Measurements from ENCODE around the gene LHX5. TPM values are rescaled to one million over a fixed set of nuclear protein-coding genes. Genes with fewer than 3 reads are reported as not detected.

The LHX5 gene
- total RNA-seq, 1 experiment from 2014 or later, result 0.07 TPM

DNA sequence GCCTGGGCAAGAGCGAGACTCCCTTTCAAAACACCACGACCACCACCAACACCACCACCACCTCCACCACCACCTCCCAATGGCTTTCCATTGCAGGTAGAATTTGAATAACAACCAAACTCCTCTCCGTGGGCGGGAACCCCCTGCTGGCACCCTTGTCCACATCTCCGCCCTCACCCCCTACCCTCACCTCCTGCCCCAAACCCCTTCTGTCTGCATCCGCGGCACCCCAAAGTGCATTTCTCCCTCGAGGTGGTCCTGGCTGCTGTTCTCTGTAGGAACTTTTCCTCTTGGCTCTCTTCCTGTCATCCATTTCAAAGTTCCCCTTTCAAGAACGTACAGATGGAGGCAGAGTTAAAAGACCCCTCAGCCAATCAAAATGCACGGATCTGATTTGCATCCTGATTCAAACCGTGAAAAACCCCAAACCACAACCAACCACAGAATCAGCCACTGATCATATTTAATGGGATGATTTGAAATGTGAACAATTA, 45.7 kb downstream of the LHX5 start:
- Histone ChIP-seq H3K36me3 (replicated peaks; ENCODE audit: control insufficient read depth, insufficient read depth, low read length) (no peaks in the 10 kb centered on the region), H3K4me3 (ENCODE audit: insufficient read depth, low read depth, low read length) (peak overlapping the region; percentile 14), H3K27me3 (ENCODE audit: control insufficient read depth, insufficient read depth, low read length) (no peaks in the 10 kb centered on the region)
- peak; percentile 62 for DNase-seq

DNA sequence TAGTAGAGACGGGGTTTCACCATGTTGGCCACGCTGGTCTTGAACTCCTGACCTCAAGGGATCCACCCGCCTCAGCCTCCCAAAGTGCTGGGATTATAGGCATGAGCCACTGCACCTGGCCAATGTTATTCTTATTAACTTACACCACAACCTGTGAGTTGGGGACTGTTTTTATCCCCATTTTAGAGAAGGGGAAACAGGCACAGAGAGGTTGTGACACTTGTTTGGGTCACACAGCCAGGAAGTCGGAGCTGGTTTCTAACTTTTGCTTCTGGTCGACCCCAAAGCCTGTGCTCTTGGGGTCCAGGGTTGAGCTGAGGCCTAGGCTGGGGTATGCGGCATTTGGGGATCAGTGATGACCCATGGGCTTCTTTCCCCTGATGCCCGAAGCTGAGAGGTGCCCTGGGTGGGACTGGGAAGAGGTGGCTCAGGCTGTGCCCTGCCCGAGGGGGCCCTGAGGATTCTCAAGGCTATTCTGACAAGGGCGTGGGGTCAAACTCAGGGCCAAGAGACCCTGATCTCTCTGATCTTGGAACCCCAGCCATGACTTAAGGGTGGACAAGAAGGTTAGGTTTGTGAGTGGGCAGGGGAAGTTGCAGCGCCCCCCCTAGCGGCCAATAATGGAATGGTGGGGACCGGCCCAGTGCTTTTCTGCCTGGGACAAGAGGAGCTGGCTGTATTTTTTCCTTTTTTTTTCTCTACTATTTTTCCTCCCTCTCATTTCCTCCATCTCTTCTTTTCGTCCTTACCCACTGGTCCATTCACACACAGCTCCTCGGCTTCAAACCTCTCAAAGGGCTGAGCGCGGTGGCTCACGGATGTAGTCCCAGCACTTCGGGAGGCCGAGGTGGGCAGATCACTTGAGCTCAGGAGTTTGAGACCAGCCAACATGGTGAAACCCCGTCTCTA, 46.5 kb downstream of the LHX5 start:
- DNase-seq, result peak; percentile 76
- H3K27me3 ChIP-seq (ENCODE audit: control insufficient read depth, insufficient read depth, low read length), result no peaks in the 10 kb centered on the region
- H3K36me3 ChIP-seq (replicated peaks; ENCODE audit: control insufficient read depth, insufficient read depth, low read length), result no peaks in the 10 kb centered on the region
- H3K4me3 ChIP-seq (ENCODE audit: insufficient read depth, low read depth, low read length), result peak overlapping the region; percentile 14; the same call in 1 of the 2 replicates

DNA sequence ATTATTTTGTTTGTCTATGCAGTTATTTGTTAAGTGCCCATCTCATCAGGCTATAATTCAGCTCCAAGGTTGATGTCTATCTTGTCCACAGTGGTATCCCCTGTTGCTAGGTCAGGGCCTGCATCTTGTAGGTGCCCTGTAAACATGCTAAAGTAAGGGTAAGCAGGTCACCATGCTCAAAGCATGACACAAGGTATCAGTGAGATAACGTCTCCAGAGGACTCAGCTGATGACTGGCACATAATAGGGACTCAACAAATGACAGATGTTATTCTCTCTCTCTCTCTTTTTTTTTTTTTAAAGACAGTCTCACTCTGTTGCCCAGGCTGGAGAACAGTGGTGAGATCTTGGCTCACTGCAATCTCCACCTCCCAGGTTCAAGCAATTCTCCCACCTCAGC, 47.2 kb downstream of the LHX5 start:
- no peak for DNase-seq
- Histone ChIP-seq H3K36me3 (replicated peaks; ENCODE audit: control insufficient read depth, insufficient read depth, low read length) (no peaks in the 10 kb centered on the region), H3K4me3 (ENCODE audit: insufficient read depth, low read depth, low read length) (no peak overlapping the region), H3K27me3 (ENCODE audit: control insufficient read depth, insufficient read depth, low read length) (no peaks in the 10 kb centered on the region)

DNA sequence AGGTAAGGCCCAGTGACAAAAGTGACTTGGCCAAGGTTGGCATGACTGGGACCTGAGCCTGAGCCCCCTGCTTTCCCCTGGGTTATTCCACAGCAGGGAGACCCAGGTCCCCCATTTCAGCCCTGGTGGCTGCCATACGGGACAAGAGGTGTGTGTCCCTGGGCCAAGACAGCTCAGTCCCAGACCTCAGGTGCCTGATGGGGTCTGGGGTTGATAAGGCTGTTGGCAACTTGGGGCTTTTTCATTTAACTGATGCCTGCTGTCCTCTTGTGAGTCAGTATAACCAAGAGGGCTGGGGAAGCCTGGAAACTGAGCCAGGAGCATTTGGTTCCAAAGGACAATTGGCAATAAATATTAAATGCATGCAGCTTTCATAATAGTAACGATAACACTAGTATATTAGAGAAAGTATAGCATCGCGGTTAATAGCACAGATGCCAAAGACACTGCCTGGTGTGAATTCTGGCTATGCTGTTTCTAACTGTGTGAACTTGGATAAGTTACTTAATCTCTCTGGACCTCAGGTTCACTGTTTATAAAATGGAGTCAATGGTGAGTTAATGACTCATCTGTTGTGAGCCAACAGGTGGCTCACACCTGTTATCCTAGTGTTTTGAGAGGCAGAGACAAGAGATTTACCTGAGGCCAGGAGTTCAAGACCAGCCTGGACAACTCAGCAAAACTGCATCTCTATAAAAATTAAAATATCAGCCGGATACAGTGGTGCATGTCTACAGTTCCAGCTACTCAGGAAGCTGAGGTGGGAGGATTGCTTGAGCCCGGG, 48.6 kb downstream of the LHX5 start:
- no peaks in the 10 kb centered on the region for H3K27me3 ChIP-seq (ENCODE audit: control insufficient read depth, insufficient read depth, low read length)
- H3K36me3 ChIP-seq (replicated peaks; ENCODE audit: control insufficient read depth, insufficient read depth, low read length), result no peaks in the 10 kb centered on the region
- no peak for DNase-seq
- H3K4me3 ChIP-seq (ENCODE audit: insufficient read depth, low read depth, low read length), result no peak overlapping the region

DNA sequence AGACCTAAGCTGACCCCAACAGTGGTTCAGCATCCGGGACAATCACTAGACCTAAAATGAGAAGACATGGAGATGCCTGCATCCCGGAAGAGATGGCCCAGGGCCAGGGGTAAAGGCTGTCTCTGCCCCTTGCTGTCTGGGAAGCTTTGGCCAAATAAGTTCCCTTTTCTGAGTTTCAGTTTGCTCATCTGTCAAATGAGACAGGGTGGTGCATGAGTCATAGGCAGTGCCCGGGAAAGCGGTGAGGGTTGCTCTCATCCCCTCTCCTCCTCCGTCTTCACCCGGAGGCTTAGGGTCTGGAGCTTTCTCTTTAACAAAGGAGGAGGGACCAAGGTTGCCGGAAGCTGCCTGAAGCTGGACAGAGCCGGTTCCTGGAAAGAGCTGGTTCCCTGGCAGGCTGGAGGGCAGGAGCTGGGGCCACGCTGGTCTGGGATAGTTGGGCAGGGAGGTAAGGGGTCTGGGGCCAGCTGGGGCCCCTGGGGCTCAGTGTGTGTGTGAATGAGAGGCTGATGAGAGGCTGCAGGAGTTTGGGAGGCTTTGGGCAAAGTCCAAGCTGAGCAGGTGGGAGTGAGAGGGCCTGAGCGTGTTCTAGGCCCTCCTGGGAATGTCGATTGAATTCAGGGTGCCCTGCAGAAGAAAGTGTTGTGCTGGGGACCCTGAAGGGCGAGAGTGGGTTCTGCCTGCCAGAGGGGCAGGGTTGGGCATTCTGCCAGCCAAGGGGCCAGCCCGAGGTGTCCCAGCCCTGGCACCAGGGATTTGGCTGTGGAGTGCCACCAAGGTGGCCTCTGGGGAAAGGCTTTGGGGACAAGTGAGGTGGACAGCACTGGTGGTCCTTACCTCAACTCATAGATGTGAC, 49.4 kb downstream of the LHX5 start, which contains the start of gene SDSL:
TSS of gene SDSL (plus strand) at position 351 of the 856 bp plus-strand sequence. CDS start 5,603 bp downstream, outside the sequence.
- DNase-seq, result peak; percentile 65
- no peaks in the 10 kb centered on the region for H3K27me3 ChIP-seq (ENCODE audit: control insufficient read depth, insufficient read depth, low read length)
- H3K36me3 ChIP-seq (replicated peaks; ENCODE audit: control insufficient read depth, insufficient read depth, low read length), result no peaks in the 10 kb centered on the region
- H3K4me3 ChIP-seq (ENCODE audit: insufficient read depth, low read depth, low read length), result 0 out of 2 replicates have a peak within 1 kb of the TSS, but pooled peaks have one; percentile 14

DNA sequence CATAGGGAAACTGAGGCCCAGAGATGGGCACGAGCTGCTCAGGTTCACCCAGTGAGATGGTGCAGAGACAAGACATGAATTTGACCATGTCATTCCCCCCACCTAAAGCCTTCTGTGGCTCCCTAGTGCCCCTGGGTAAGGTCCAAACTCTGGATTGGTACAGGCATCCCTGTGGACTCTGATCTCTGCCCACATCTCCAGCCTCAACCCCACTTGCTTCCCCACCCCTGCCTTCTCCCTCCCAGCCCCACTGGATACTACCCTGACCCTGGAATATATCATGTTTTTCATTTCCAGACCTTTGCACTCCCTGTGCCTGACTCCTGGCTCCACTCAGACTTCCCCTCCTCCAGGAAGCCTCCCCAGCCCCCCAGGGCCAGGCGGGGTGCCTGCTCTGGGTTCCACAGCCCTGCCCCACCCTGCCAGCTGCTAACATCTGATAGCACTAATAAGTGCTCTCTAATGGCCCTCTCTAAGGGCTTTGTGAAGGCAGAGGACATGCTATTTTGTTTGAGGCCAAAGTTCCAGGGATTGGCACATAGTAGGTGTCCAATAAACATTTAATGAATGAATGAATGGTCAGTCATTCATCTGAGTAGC, 50.6 kb downstream of the LHX5 start:
- H3K4me3 ChIP-seq (ENCODE audit: insufficient read depth, low read depth, low read length), result no peak overlapping the region
- no peak for DNase-seq
- no peaks in the 10 kb centered on the region for H3K36me3 ChIP-seq (replicated peaks; ENCODE audit: control insufficient read depth, insufficient read depth, low read length)
- H3K27me3 ChIP-seq (ENCODE audit: control insufficient read depth, insufficient read depth, low read length), result no peaks in the 10 kb centered on the region

DNA sequence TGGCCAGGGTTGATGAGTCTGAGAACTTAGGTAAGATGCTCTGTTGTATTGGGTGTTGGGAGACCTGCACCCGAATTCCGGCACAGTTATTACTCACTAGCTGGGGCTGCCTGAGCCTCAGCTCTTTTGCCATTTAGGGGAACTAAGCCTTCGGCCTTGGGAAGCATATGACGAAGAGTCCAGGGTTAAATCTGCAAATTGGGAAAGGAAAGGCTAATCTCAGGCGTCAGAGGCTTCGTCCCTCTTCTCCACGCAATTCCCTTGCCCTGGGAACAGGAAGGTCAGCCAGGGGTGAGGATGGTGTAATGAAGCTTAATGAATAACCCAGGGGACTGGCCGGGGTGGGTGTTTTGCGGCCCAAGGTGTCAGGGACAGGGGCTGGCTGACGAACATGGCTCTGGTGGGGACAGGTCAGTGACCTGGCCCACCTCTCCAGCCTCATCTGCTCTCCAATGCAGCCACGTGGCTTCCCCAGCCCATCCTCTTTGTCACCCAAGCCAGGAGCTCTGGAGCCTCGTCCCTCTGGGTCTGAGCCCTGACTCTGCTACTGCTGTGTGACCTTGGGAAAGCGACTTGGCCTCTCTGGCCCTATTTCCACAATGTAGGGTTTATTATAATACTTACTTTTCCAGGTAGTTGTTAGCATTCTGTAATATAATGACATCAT, 53.3 kb downstream of the LHX5 start:
- Histone ChIP-seq H3K27me3 (ENCODE audit: control insufficient read depth, insufficient read depth, low read length) (no peaks in the 10 kb centered on the region), H3K4me3 (ENCODE audit: insufficient read depth, low read depth, low read length) (no peak overlapping the region), H3K36me3 (replicated peaks; ENCODE audit: control insufficient read depth, insufficient read depth, low read length) (no peaks in the 10 kb centered on the region)
- DNase-seq, result no peak

DNA sequence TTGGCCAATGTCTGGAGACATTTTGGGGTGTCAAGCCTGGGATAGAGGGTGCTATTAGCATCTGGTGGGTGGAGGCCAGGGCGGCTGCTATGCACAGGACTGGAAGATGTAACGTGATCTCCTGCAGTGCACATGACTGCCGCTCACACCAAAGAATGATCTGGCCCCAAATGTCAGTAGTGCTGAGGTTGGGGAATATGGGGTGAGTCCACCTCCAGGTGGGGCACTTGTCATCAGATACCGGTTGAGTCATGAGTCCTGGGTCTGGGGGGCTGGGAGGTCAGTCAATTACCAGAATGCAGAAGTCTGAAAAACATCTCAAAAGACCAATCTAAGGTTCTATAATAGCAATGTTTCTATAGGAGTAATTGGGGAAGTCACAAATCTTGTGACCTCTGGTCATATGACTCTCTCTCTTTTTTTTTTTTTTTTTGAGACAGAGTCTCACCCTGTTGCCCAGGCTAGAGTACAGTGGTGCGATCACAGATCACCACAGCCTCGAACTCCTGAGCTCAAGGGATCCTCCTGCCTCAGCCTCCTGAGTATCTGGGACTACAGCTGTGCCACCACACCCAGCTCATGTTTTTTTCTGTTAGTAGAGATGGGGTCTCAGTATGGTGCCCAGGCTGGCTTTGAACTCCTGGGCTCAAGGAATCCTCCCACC, 55.4 kb downstream of the LHX5 start:
- Histone ChIP-seq H3K36me3 (replicated peaks; ENCODE audit: control insufficient read depth, insufficient read depth, low read length) (no peaks in the 10 kb centered on the region), H3K27me3 (ENCODE audit: control insufficient read depth, insufficient read depth, low read length) (no peaks in the 10 kb centered on the region), H3K4me3 (ENCODE audit: insufficient read depth, low read depth, low read length) (no peak overlapping the region)
- no peak for DNase-seq

DNA sequence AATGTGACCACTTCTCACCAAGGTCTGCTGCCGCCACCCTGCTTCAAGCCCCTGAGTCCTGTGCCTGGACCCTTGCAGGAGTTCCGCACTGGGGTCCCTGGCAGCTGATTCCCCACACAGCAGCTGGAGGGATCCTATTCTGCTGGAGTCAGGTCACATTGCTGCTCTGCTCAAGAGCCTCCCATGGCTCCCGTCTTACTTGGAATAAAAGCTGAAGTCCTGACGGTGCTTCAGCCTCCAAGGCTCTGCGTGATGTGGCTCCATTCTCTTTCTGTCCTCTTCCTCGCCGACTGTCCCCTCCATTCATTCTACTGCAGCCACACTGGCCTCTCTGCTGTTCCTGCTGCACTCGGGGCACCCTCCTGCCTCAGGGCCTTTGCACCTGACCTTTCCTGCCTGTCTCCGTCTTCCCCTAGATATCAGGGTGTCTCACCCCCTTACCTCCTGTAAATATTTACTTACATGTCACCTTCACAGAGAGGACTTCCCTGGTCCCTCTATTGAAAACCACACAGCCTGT, 57.1 kb downstream of the LHX5 start:
- no peak for DNase-seq
- H3K4me3 ChIP-seq (ENCODE audit: insufficient read depth, low read depth, low read length), result no peak overlapping the region
- H3K36me3 ChIP-seq (replicated peaks; ENCODE audit: control insufficient read depth, insufficient read depth, low read length), result no peaks in the 10 kb centered on the region
- H3K27me3 ChIP-seq (ENCODE audit: control insufficient read depth, insufficient read depth, low read length), result no peaks in the 10 kb centered on the region

DNA sequence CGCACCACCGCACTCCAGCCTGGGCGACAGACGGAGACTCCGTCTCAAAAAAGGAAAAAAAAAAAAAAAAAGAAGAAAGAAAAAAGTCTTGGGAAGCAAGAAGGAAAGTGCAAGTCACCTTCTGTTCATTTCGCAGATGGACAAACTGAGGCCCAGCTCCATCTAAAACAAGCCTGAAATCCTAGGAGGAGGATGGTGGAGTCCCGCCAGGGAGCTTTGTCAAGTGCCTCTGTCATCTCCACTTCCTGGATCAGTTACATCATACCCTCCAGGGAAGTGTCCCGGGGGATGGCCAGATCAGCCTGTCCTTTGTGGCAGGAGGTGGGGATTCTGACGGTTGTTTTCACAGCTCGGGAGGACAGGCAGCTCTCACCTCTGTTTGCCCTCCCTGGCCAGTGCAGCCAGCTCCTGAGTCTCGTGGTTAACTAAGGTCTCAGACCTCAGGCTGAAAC, 58.2 kb downstream of the LHX5 start:
- Histone ChIP-seq H3K36me3 (replicated peaks; ENCODE audit: control insufficient read depth, insufficient read depth, low read length) (no peaks in the 10 kb centered on the region), H3K4me3 (ENCODE audit: insufficient read depth, low read depth, low read length) (no peak overlapping the region)
- DNase-seq, result no peak

More for the DNA sequence above, 58.2 kb downstream of the LHX5 start:
- no peaks in the 10 kb centered on the region for H3K27me3 ChIP-seq (ENCODE audit: control insufficient read depth, insufficient read depth, low read length)

All from H7 (cell line).